Measurements from ENCODE around the gene TTL.

Gene TTL

DNA sequence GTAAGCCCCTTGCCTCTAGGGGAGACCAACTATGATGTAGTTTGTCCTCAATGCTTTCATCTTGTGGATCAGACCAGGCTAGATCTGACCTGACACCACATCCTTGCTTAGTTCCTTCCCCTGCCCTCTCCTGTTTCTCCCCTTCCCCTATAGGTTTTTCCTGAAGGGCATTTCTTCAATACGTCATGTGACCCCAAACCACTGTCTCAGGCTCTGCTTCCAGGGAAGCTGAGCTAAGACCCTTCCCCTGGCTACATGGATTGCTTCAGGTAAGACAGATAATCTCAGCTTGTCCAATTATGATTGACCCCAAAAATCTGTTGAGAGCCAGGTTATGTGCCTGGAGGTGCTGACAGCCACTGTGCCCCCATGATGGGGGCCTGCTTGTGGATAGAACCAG lies 22.6 kb upstream of the TTL start:
- Histone ChIP-seq H3K27me3 (ENCODE audit: control insufficient read depth, low read length) (peaks cover 6% of the 10 kb centered on the region; the same call in 1 of the 2 replicates), H3K27ac (ENCODE audit: low read depth, low read length) (no peak overlapping the region), H3F3A (ENCODE audit: control insufficient read depth, insufficient read depth) (no peaks in the 10 kb centered on the region), H3K4me3 (ENCODE audit: low read length) (no peak overlapping the region), H3K79me2 (ENCODE audit: control insufficient read depth, low read length) (no peaks in the 10 kb centered on the region), H3K9me2 (replicated peaks; ENCODE audit: control insufficient read depth, low read length) (no peaks in the 10 kb centered on the region), H3K36me3 (ENCODE audit: control insufficient read depth, low read length) (no peaks in the 10 kb centered on the region), H3K9me3 (ENCODE audit: control insufficient read depth, insufficient read depth, low read length) (no peaks in the 10 kb centered on the region), H4K20me1 (ENCODE audit: control insufficient read depth, insufficient read depth, low read depth, low read length) (no peaks in the 10 kb centered on the region), H3K4me2 (ENCODE audit: low read length) (no peak overlapping the region), H3K4me1 (ENCODE audit: control insufficient read depth, low read length) (no peaks in the 10 kb centered on the region)
- TF ChIP-seq, protein P1, sequence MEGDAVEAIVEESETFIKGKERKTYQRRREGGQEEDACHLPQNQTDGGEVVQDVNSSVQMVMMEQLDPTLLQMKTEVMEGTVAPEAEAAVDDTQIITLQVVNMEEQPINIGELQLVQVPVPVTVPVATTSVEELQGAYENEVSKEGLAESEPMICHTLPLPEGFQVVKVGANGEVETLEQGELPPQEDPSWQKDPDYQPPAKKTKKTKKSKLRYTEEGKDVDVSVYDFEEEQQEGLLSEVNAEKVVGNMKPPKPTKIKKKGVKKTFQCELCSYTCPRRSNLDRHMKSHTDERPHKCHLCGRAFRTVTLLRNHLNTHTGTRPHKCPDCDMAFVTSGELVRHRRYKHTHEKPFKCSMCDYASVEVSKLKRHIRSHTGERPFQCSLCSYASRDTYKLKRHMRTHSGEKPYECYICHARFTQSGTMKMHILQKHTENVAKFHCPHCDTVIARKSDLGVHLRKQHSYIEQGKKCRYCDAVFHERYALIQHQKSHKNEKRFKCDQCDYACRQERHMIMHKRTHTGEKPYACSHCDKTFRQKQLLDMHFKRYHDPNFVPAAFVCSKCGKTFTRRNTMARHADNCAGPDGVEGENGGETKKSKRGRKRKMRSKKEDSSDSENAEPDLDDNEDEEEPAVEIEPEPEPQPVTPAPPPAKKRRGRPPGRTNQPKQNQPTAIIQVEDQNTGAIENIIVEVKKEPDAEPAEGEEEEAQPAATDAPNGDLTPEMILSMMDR (IDR thresholded peaks at IDR 0.05; ENCODE audit: low read depth, low read length, poor library complexity, severe bottlenecking), result no peak
- no peak for TF ChIP-seq EZH2phosphoT487 (IDR thresholded peaks at IDR 0.05; ENCODE audit: borderline replicate concordance, low read length)

GRCh38 chr2:112462178-112462577 lies 19.8 kb upstream of the TTL start:
- Histone ChIP-seq H3K4me2 (ENCODE audit: low read length) (no peak overlapping the region), H3K36me3 (ENCODE audit: control insufficient read depth, low read length) (no peaks in the 10 kb centered on the region), H4K20me1 (ENCODE audit: control insufficient read depth, insufficient read depth, low read depth, low read length) (no peaks in the 10 kb centered on the region), H3K27ac (ENCODE audit: low read depth, low read length) (no peak overlapping the region), H3K9me3 (ENCODE audit: control insufficient read depth, insufficient read depth, low read length) (no peaks in the 10 kb centered on the region), H3K79me2 (ENCODE audit: control insufficient read depth, low read length) (no peaks in the 10 kb centered on the region), H3K9me2 (replicated peaks; ENCODE audit: control insufficient read depth, low read length) (no peaks in the 10 kb centered on the region), H3F3A (ENCODE audit: control insufficient read depth, insufficient read depth) (no peaks in the 10 kb centered on the region), H3K27me3 (ENCODE audit: control insufficient read depth, low read length) (peaks cover 6% of the 10 kb centered on the region; the same call in 1 of the 2 replicates), H3K4me3 (ENCODE audit: low read length) (no peak overlapping the region), H3K4me1 (ENCODE audit: control insufficient read depth, low read length) (no peaks in the 10 kb centered on the region)
- TF ChIP-seq EZH2phosphoT487 (IDR thresholded peaks at IDR 0.05; ENCODE audit: borderline replicate concordance, low read length), result no peak
- TF ChIP-seq, protein P1 (IDR thresholded peaks at IDR 0.05; ENCODE audit: low read depth, low read length, poor library complexity, severe bottlenecking), result no peak

DNA sequence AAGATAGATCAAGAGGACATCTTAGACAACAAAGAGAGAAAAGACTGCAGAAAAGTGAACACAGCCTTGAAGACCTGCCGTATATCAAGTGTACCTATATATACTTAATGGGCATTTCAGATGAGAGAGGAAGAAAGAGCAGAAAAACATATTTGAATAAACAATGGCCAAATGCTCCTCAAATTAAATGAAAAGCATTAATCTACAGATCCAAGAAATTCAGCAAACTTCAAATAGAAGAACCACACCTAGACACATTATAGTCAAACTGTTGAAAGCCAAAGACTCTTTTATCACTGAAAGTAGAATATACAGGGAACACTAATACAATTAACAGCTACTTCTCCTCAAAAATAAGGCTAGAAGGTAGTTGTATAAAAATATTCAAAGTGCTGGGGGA lies 18.7 kb upstream of the TTL start:
- no peaks in the 10 kb centered on the region for H3K79me2 ChIP-seq (ENCODE audit: control insufficient read depth, low read length)

More for the DNA sequence above, 18.7 kb upstream of the TTL start:
- H3K36me3 ChIP-seq (ENCODE audit: control insufficient read depth, low read length), result no peaks in the 10 kb centered on the region
- no peaks in the 10 kb centered on the region for H3F3A ChIP-seq (ENCODE audit: control insufficient read depth, insufficient read depth)
- peaks cover 10% of the 10 kb centered on the region for H3K27me3 ChIP-seq (ENCODE audit: control insufficient read depth, low read length)
- TF ChIP-seq, protein P1 (IDR thresholded peaks at IDR 0.05; ENCODE audit: low read depth, low read length, poor library complexity, severe bottlenecking), result no peak
- no peak for TF ChIP-seq EZH2phosphoT487 (IDR thresholded peaks at IDR 0.05; ENCODE audit: borderline replicate concordance, low read length)
- no peak overlapping the region for H3K4me2 ChIP-seq (ENCODE audit: low read length)
- no peaks in the 10 kb centered on the region for H3K4me1 ChIP-seq (ENCODE audit: control insufficient read depth, low read length)
- H3K9me2 ChIP-seq (replicated peaks; ENCODE audit: control insufficient read depth, low read length), result no peaks in the 10 kb centered on the region
- no peaks in the 10 kb centered on the region for H3K9me3 ChIP-seq (ENCODE audit: control insufficient read depth, insufficient read depth, low read length)
- H3K27ac ChIP-seq (ENCODE audit: low read depth, low read length), result no peak overlapping the region
- no peak overlapping the region for H3K4me3 ChIP-seq (ENCODE audit: low read length)
- H4K20me1 ChIP-seq (ENCODE audit: control insufficient read depth, insufficient read depth, low read depth, low read length), result no peaks in the 10 kb centered on the region

All from DOHH2 (cell line).